DMS153 (cell line): Measurements from ENCODE around the gene SUMO2.
"Not testable (repeated sequence)": the region's sequence is repeated elsewhere in the genome, so short reads cannot be mapped to it uniquely, and the experiment has no call there.

Experiments used
- DNase-seq: peaks from one replicate; lab custom pipeline; 2025; lab: John Stamatoyannopoulos, UW

The SUMO2 gene

GRCh38 chr17:75182569-75183436 is at the start of gene SUMO2:
Gene SUMO2 (minus strand): TSS chr17:75182959. CDS start chr17:75182834, 125 bp downstream.
- peak; percentile 89 for DNase-seq

GRCh38 chr17:75231741-75232464 is 49.1 kb upstream of the SUMO2 start:
- DNase-seq: no peak

- no peak for DNase-seq
Measured at GRCh38 chr17:75231071-75231470, 48.3 kb upstream of the SUMO2 start.

- DNase-seq: no peak
Measured at GRCh38 chr17:75228847-75229246, 46.1 kb upstream of the SUMO2 start.

- DNase-seq: no peak
Measured at GRCh38 chr17:75228305-75228704, 45.5 kb upstream of the SUMO2 start.

- DNase-seq: no peak
Measured at GRCh38 chr17:75227729-75228128, 45.0 kb upstream of the SUMO2 start.

GRCh38 chr17:75225016-75225415 is 42.3 kb upstream of the SUMO2 start:
- no peak for DNase-seq

GRCh38 chr17:75219815-75220214 is 37.1 kb upstream of the SUMO2 start:
- DNase-seq: no peak

- DNase-seq: no peak
Measured at GRCh38 chr17:75218131-75218530, 35.4 kb upstream of the SUMO2 start.

GRCh38 chr17:75209061-75209460 is 26.3 kb upstream of the SUMO2 start:
- DNase-seq: no peak

GRCh38 chr17:75208161-75208560 is 25.4 kb upstream of the SUMO2 start:
- DNase-seq: no peak

GRCh38 chr17:75207760-75208159 is 25.0 kb upstream of the SUMO2 start:
- DNase-seq: no peak

GRCh38 chr17:75207050-75207407 is 24.3 kb upstream of the SUMO2 start:
- DNase-seq: not testable (repeated sequence)

GRCh38 chr17:75205793-75206163 is 23.0 kb upstream of the SUMO2 start:
- DNase-seq: no peak

GRCh38 chr17:75205037-75205792 is 22.5 kb upstream of the SUMO2 start, which contains the start of gene NUP85:
Gene NUP85 (plus strand): TSS chr17:75205679. CDS start chr17:75205762, 83 bp downstream.
- DNase-seq: peak; percentile 91

GRCh38 chr17:75199886-75200618 is 17.3 kb upstream of the SUMO2 start:
- DNase-seq: no peak

- DNase-seq: no peak
Measured at GRCh38 chr17:75194879-75195278, 12.1 kb upstream of the SUMO2 start.

- DNase-seq: no peak
Measured at GRCh38 chr17:75191584-75191983, 8.8 kb upstream of the SUMO2 start.

GRCh38 chr17:75188614-75189013 is 5.9 kb upstream of the SUMO2 start:
- DNase-seq: no peak

- DNase-seq: no peak
Measured at GRCh38 chr17:75183999-75184884, 1.5 kb upstream of the SUMO2 start.

- no peak for DNase-seq
Measured at GRCh38 chr17:75182319-75182568, 515 bp downstream of the SUMO2 start.
